Measurements from ENCODE around the gene HHAT. TPM values are rescaled to one million over a fixed set of nuclear protein-coding genes. Genes with fewer than 3 reads are reported as not detected.

Gene HHAT
- total and polyA plus RNA-seq, 2 donors (not counting 3 experiments of a cell fraction or from before 2014, with no cell fraction given): 2.4 to 4.3 TPM

DNA sequence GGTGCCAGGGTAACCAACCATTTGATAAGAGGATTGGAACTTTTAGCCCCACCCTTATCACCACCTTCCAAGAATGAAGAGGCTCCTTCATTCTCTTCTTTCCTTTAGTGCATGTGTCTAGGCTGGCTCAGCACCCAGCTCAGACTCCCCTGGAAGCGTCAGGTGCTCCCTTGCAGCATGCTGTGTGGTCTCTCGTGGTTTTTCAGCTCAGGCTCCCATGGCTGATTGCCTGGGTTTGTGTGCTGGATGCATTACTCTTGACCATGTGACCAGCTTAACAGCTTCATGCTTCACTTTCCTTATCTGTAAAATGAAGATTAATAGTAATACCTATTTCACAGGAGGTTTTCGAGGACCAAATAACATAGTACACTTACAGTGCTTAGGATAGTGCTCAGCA is 198.4 kb downstream of the HHAT start:
- no TSS peak for BruUV-seq (replicated peaks)
- H3K4me1 ChIP-seq (ENCODE audit: control insufficient read depth, extremely low read depth, insufficient read depth, low read length): no peaks in the 10 kb centered on the region
- no peak overlapping the region for H3K9ac ChIP-seq (replicated peaks; ENCODE audit: extremely low read depth, insufficient read depth, low read length)
- intact Hi-C loops (cut with micrococcal nuclease): no loop called here
- no peak overlapping the region for H3K4me3 ChIP-seq (replicated peaks in 1 of 3; ENCODE audit: insufficient read depth in 1 of 3, low read depth in 1 of 3, low read length in 3 of 3)
- DNase-seq (ENCODE audit: low read depth, low spot score): no peak
- H3K9me1 ChIP-seq (replicated peaks; ENCODE audit: control insufficient read depth, extremely low read depth, insufficient read depth, low read length): no peaks in the 10 kb centered on the region
- H3K27ac ChIP-seq (ENCODE audit: insufficient read depth, low read depth, low read length): no peak overlapping the region
- no peak for FAIRE-seq
- H2AFZ ChIP-seq (ENCODE audit: low read depth, low read length): no peak overlapping the region
- H3K36me3 ChIP-seq (ENCODE audit: control insufficient read depth in 2 of 2, extremely low read depth in 1 of 2, insufficient read depth in 2 of 2, low read length in 2 of 2): no peaks in the 10 kb centered on the region
- H3K27me3 ChIP-seq (ENCODE audit: control insufficient read depth in 2 of 2, insufficient read depth in 2 of 2, low read length in 2 of 2): no peaks in the 10 kb centered on the region
- no peaks in the 10 kb centered on the region for H4K20me1 ChIP-seq (replicated peaks; ENCODE audit: control insufficient read depth, extremely low read depth, insufficient read depth, low read length)
- ChIA-PET CTCF (no interaction called here), POLR2A (no interaction called here)
- TF ChIP-seq POLR2AphosphoS5 (IDR thresholded peaks at IDR 0.05; ENCODE audit: insufficient read depth, low read depth, low read length): no peak
- TF ChIP-seq, protein P1, sequence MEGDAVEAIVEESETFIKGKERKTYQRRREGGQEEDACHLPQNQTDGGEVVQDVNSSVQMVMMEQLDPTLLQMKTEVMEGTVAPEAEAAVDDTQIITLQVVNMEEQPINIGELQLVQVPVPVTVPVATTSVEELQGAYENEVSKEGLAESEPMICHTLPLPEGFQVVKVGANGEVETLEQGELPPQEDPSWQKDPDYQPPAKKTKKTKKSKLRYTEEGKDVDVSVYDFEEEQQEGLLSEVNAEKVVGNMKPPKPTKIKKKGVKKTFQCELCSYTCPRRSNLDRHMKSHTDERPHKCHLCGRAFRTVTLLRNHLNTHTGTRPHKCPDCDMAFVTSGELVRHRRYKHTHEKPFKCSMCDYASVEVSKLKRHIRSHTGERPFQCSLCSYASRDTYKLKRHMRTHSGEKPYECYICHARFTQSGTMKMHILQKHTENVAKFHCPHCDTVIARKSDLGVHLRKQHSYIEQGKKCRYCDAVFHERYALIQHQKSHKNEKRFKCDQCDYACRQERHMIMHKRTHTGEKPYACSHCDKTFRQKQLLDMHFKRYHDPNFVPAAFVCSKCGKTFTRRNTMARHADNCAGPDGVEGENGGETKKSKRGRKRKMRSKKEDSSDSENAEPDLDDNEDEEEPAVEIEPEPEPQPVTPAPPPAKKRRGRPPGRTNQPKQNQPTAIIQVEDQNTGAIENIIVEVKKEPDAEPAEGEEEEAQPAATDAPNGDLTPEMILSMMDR (IDR thresholded peaks at IDR 0.05; ENCODE audit: extremely low read depth in 1 of 2, insufficient read depth in 1 of 2, low read depth in 1 of 2, low read length in 2 of 2): no peak
- no peak for TF ChIP-seq MAX (IDR thresholded peaks at IDR 0.05; ENCODE audit: insufficient read depth, insufficient read length)
- TF ChIP-seq GATA2 (IDR thresholded peaks at IDR 0.05; ENCODE audit: insufficient read depth, insufficient read length, low read depth, low read length): no peak
- no peak for TF ChIP-seq JUN (IDR thresholded peaks at IDR 0.05; ENCODE audit: borderline replicate concordance, insufficient read depth, insufficient read length, low read depth)
- TF ChIP-seq EZH2 (IDR thresholded peaks at IDR 0.05; ENCODE audit: borderline replicate concordance, low read depth, low read length, severe bottlenecking): no peak
- TF ChIP-seq FOS (IDR thresholded peaks at IDR 0.05; ENCODE audit: borderline replicate concordance, insufficient read depth, low read length): no peak
- TF ChIP-seq POLR2A (IDR thresholded peaks at IDR 0.05; ENCODE audit: low read depth, low read length): no peak
- no peak for TF ChIP-seq MYC (IDR thresholded peaks at IDR 0.05; ENCODE audit: low read depth, low read length)
- no peaks in the 10 kb centered on the region for H3K9me3 ChIP-seq (replicated peaks; ENCODE audit: control insufficient read depth, insufficient read depth, low read length)
- no peaks in the 10 kb centered on the region for H3K79me2 ChIP-seq (ENCODE audit: control insufficient read depth, insufficient read depth, low read length)
- dilution Hi-C loops (cut with MboI; ENCODE audit: extremely low pct_ligation_motif_present, low sequenced_read_pairs): no loop called here
- no peak overlapping the region for H3K4me2 ChIP-seq (ENCODE audit: insufficient read depth, low read length)
